Globus pallidus (tissue), 1 donor: ENCODE data around the gene COL17A1.
A peak's percentile ranks its signal among the peaks of the same experiment; 100 is the strongest.

Experiments
- DNase-seq: peaks from one replicate; pipeline ENCODE4 v3.0.0-alpha.2; 2015; ENCODE audit warnings: low spot score

Gene COL17A1

GRCh38 chr10:104032144-104032775, 53.4 kb downstream of the COL17A1 start:
- peak; percentile 54 for DNase-seq

GRCh38 chr10:104031631-104032030, 54.0 kb downstream of the COL17A1 start:
- no peak for DNase-seq

GRCh38 chr10:104029521-104029860, 56.2 kb downstream of the COL17A1 start:
- DNase-seq = peak; percentile 91

DNA sequence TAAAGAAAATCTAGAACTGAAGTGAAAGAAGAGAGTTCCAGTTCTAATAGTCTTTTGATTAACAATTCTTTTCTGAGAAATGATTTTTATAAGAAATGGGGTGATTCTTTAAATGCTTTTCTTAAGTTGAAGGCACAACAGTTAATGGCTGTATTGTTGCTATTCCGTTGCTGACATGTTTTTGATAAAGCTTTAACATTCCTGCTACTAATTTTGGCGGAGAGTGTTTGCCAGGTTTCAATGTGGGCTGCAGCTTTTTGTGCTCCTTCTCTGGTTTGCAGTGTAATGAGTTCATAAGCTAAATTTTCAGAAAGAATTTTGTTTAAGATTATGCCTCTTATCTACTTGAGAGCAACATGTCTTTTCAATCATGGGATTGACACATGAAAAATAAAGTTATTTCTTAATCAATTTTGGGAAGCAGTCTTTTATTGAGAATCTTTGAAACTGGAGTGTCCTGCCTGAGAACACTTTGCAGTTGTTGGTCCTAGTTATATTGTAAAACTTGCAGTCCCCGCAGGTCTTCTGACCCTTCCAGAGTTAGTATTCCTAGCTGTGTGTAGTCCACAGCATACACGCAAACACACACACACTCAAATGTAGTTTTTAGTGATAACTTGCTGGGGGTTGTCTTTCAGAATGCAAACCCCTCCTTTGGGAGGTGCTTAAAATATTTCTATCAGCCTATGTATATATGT, 56.7 kb downstream of the COL17A1 start:
- no peak for DNase-seq

DNA sequence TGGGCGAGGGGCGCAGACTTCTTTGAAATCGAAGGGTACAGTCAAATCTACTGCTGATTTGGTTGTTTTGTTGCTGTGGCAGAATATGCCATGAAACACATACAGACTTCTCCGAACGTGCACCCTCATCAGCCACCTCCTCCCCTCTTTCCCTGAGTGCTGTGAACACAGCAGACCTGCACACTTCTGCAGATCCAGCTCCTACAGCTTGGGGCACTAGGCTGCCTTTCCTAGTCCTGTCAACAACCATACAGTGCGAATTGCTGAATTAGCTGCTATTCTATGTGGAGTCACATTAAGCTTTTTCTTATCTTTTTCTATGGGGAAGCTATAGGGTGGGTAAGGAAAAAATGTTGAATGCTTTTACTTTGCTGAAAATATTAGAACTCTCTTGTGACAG, 57.5 kb downstream of the COL17A1 start:
- peak; percentile 79 for DNase-seq

GRCh38 chr10:104026762-104027161, 58.9 kb downstream of the COL17A1 start:
- no peak for DNase-seq

DNA sequence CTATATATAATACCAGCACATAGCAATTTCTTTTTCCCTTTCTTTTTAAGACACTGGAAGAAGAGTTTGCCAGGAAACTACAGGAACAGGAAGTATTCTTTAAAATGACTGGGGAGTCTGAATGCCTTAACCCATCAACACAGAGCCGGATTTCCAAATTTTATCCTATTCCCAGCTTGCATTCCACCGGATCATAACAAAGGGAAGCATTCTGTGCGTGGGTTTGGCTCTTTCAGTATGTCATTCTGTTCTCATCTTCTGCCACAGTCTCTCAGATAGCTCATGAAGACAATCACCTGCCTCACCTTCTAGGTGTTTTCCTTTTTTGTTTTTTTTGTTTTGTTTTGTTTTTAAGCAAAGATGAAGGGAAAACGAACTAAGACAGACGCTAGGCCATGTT, 60.2 kb downstream of the COL17A1 start:
- DNase-seq = no peak

DNA sequence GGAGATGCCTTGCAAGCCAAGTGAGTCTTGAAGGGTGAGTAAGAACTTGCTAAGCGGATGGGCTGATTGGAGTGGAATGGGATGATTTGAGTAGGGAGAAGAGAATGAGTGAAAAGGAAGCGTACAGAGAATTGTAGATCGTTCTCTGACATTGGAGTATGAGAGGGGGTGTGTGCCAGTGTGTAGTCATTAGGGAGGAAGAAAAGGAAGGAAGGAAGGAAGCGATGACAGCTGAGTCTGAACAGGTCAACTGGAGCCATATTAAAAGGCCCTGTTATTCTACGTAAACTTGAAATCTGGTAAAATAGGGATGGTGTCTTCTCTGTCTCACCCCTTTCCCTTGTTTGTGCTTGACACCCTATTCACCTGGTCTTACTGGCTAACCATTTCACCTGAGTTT, 63.7 kb downstream of the COL17A1 start:
- no peak for DNase-seq

DNA sequence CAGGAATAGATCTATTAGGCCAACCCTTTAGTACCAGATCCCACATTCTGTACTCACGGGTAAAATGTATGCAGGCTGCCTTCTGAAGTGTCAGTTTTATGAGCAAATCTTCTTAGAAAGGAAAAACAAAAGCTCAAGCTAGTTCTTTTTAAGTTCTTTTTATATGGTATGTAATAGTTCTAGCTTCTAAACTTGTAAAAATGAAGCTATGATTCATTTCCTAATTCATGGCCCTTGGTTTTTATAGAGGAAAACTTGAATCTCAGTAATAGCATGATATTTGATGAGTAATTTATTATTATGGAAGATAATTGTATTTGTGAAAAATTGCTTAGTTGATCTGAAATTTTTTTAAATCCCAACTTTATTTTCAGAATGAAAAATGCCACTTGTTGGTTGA, 64.4 kb downstream of the COL17A1 start:
- no peak for DNase-seq

DNA sequence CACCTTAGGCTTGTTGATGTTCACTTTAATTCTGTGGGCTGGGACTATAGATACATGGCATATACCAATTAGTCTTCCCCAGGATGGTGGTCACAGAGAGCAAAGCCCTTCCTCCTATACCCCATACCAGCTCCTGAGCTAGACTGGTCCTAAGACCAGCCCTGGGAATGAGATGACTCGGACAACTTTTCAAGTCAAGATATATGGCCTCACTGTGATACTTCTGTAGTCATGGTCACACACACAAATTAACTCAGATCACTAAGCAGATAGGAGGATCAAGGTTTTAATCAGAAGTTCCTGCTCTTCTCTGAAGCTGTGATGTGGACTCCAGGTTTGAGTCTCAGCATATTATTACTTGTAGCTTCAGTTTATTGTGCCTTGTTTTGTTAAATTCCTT, 65.7 kb downstream of the COL17A1 start:
- DNase-seq = no peak

DNA sequence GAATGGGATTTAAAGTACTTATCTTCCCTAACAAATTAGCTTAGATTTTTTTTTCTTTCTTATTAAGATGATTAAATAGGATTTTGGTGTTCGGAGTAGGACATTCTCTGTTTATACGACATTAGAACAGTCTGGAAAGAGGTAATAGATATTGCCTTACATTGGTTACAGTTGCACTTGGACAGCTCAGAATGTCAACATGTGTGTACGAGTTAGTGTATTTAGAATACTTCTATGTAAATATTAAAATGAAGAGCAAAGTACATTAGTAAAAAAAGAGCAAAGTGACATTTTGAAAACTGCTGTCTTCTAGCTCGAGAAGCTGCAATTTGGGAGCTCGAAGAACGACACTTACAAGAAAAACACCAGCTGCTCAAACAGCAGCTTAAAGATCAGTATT, 67.2 kb downstream of the COL17A1 start:
- DNase-seq = no peak

DNA sequence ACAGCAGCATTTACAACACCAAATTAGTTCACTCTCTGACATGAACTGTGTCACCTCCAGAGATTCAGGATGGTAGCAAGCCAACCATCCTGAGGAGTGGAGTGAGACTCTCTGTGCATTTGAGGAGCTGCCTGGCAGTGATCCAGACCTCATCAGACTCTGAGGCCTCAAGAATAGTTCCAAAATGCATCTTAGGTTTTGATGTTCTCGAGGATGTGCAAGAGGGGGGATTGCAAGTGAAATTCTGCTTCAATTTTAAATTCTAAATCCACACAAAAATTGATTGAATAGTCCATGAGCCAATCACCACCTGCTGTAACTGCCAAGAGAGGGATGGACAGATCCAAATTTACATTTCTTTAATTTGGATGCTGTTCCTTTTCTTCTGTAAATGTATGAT, 69.0 kb downstream of the COL17A1 start:
- DNase-seq = no peak

- no peak for DNase-seq
Measured at GRCh38 chr10:104014176-104014575, 71.5 kb downstream of the COL17A1 start.

DNA sequence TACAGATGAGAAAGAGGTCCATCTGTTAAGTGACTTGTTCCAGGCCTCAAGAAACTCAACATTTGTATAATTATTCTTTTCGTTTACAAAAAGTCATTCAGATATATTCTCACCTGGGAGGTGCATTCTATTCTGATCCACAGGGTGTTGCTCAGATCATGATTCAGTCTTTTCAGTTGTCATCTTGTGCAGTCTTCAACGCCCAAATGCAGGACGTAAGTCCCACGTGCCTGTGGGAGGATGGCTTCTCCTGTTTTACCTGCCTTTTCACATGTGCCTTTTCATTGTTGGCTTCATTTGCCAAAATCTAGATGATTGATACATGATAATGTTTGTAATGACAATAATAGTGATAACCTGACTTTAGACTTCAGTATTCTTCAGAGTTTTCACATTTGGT, 72.2 kb downstream of the COL17A1 start:
- no peak for DNase-seq

- DNase-seq = no peak
Measured at GRCh38 chr10:104011904-104012303, 73.8 kb downstream of the COL17A1 start.

DNA sequence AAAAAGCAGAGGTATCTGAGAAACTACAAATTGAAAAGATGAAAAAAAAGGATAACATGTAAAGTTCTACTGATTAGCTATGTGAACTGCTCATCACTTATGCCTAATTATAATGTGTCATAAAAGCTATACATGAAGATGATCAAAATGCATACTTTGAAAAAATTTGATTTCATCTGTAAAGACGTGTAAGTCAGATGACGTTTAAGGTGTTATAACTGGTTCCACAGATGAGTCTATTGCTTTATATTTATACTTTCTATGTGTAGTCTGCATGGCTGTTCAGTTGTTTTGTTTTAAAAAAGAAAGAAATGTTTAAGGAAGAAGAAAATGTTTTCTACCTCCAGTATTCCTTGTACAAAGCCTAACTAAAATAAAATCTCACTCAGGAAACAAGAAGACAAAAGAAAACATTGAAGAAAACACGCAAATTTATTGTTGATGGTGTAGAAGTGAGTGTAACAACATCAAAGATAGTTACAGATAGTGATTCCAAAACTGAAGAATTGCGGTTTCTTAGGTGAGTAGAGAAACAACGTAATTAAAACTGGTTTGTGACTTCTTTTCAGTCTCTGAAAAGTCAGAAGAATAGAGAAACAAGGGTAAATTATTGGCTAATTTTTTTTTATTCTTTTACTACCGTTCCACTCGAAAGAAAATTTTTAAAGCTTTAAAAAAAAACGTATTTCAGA, 80.4 kb downstream of the COL17A1 start:
- no peak for DNase-seq

DNA sequence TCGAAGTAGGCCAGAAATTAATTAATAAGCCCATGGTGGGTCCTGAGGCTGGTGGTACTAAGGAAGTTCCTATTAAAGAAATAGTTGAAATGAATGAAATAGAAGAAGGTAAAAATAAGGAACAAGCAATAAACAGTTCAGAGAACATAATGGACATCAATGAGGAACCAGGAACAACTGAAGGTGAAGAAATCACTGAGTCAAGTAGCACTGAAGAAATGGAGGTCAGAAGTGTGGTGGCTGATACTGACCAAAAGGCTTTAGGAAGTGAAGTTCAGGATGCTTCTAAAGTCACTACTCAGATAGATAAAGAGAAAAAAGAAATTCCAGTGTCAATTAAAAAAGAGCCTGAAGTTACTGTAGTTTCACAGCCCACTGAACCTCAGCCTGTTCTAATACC, 82.8 kb downstream of the COL17A1 start:
- no peak for DNase-seq

- DNase-seq = no peak
Measured at GRCh38 chr10:103998805-103999204, 86.9 kb downstream of the COL17A1 start.

- no peak for DNase-seq
Measured at GRCh38 chr10:103995134-103995533, 90.5 kb downstream of the COL17A1 start.

- no peak for DNase-seq
Measured at GRCh38 chr10:103991393-103992128, 94.1 kb downstream of the COL17A1 start.

DNA sequence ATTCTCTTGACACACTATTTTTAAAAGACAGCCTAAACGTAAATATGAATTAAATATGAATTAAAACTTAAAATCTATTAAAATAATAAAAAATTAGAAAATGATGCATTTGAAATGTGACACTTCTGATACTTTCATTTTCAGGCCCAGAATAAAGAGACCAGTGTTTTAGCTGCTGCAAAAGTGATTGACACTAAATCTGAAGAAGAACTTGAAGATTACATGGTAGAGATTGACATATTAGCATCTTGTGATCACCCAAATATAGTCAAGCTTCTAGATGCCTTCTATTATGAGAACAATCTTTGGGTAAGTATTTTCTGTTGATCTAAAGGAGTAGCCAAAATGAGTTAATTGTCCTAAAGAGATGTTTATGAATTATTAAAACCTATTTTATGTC, 95.1 kb downstream of the COL17A1 start:
- no peak for DNase-seq

- no peak for DNase-seq
Measured at GRCh38 chr10:103990121-103990520, 95.6 kb downstream of the COL17A1 start.

DNA sequence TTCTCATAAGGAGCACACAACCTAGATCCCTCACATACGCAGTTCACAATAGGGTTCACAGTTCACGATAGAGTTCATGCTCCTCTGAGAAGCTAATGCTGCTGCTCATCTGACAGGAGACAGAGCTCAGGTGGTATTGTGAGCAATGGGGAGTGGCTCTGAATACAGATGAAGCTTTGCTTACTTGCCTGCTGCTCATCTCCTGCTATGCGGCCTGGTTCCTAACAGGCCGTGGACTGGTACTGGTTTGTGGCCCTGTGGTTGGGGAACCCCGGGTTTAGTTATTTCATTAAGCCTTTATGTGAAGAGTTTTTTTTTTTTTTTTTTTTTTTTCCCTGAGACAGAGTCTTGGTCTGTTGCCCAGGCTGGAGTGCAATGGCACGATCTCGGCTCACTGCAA, 99.3 kb downstream of the COL17A1 start:
- no peak for DNase-seq
